HEK293T (cell line): ENCODE measurements around the gene CARD19.

Experiments used
- FOXK2 ChIP-seq: fragments of 450-650 bp; IDR thresholded peaks from 2 replicates; pipeline ENCODE4 v1.6.1; 2016; ENCODE audit warnings: mild to moderate bottlenecking
- NFRKB ChIP-seq: fragments of 450-650 bp; IDR thresholded peaks from 2 replicates; pipeline ENCODE4 v1.6.1; 2016; ENCODE audit warnings: mild to moderate bottlenecking, moderate library complexity
- SUZ12 ChIP-seq: fragments of 450-650 bp; IDR thresholded peaks from 2 replicates; pipeline ENCODE4 v1.6.1; 2016; ENCODE audit warnings: mild to moderate bottlenecking

GRCh38 chr9:93072383-93072795, 23.6 kb upstream of the CARD19 start:
- TF ChIP-seq NFRKB, result no peak
- TF ChIP-seq SUZ12, result no peak
- TF ChIP-seq FOXK2, result no peak
